ENCODE results near the gene PFDN2. TPM values are rescaled to one million over a fixed set of nuclear protein-coding genes. Genes with fewer than 3 reads are reported as not detected.

Gene PFDN2
- total RNA-seq, 2 experiments from 2014 or later: 52.7 to 95.3 TPM

- peak overlapping the region; percentile 93 for H2AFZ ChIP-seq (ENCODE audit: low read length)
- H3K36me3 ChIP-seq (ENCODE audit: insufficient read depth, low read length): peaks cover 25% of the 10 kb centered on the region
- peak overlapping the region; percentile 70 for H3K27ac ChIP-seq (ENCODE audit: low read depth, low read length, poor library complexity, severe bottlenecking)
- peak overlapping the region; percentile 85 for H3K4me2 ChIP-seq (ENCODE audit: low read length)
- intact Hi-C loops (cut with micrococcal nuclease; ENCODE audit: unreplicated experiment): no loop called here
- no peaks in the 10 kb centered on the region for H3K9me3 ChIP-seq (ENCODE audit: low read length)
- peaks cover 34% of the 10 kb centered on the region for H3K4me1 ChIP-seq (ENCODE audit: insufficient read depth, low read length, poor library complexity, severe bottlenecking)
- no peaks in the 10 kb centered on the region for H3K9me2 ChIP-seq (ENCODE audit: insufficient read depth, low read length)
- BruUV-seq (replicated peaks): TSS peak; percentile 68
- CTCF ChIA-PET (ENCODE audit: unreplicated experiment): interaction anchor here (0.6 to 1.4 kb wide), 5 partner anchors 16 to 1001 kb away, joined by 3 to 4 read pairs (median 3); partner anchors contain the start of genes B4GALT3 and PPOX
- POLR2A ChIA-PET: interaction anchor here (0.5 to 2.0 kb wide), 7 partner anchors 12 to 142 kb away, joined by 3 to 10 read pairs (median 3); partner anchors contain the start of genes NIT1 and PFDN2
- no peak for DNase-seq (ENCODE audit: low spot score)
- no peaks in the 10 kb centered on the region for H4K20me1 ChIP-seq (ENCODE audit: insufficient read depth, low read length)
- peak overlapping the region; percentile 86 for H3K4me3 ChIP-seq (ENCODE audit: low read depth, low read length, poor library complexity, severe bottlenecking)
- TF ChIP-seq EZH2phosphoT487 (IDR thresholded peaks at IDR 0.05; ENCODE audit: borderline replicate concordance, low read depth, low read length): no peak
- no peak for TF ChIP-seq CTCF (conservative IDR thresholded peaks at IDR 0.05; ENCODE audit: low read length)
- H3K79me2 ChIP-seq (ENCODE audit: insufficient read depth, low read depth, low read length): peaks cover 28% of the 10 kb centered on the region; the same call in 1 of the 2 replicates
Observed at GRCh38 chr1:161133220-161133740, 15.4 kb upstream of the PFDN2 start.

GRCh38 chr1:161132410-161133219, 14.8 kb upstream of the PFDN2 start, which contains the start of gene DEDD:
Gene DEDD (minus strand): TSS chr1:161132667. CDS start chr1:161124462, 8,205 bp downstream.
- no peaks in the 10 kb centered on the region for H4K20me1 ChIP-seq (ENCODE audit: insufficient read depth, low read length)
- TF ChIP-seq CTCF (conservative IDR thresholded peaks at IDR 0.05; ENCODE audit: low read length): peak; percentile 59; the same call in 1 of the 2 replicates
- TF ChIP-seq EZH2phosphoT487 (IDR thresholded peaks at IDR 0.05; ENCODE audit: borderline replicate concordance, low read depth, low read length): no peak
- DNase-seq (ENCODE audit: low spot score): peak; percentile 95
- H3K9me3 ChIP-seq (ENCODE audit: low read length): no peaks in the 10 kb centered on the region
- no peaks in the 10 kb centered on the region for H3K9me2 ChIP-seq (ENCODE audit: insufficient read depth, low read length)
- ChIA-PET CTCF (ENCODE audit: unreplicated experiment) (interaction anchor here (0.6 to 1.4 kb wide), 5 partner anchors 15 to 1000 kb away, joined by 3 to 4 read pairs (median 3); partner anchors contain the start of genes B4GALT3 and PPOX), POLR2A (interaction anchor here (0.5 to 2.0 kb wide), 7 partner anchors 11 to 141 kb away, joined by 3 to 10 read pairs (median 3); partner anchors contain the start of genes NIT1 and PFDN2)
- H3K4me1 ChIP-seq (ENCODE audit: insufficient read depth, low read length, poor library complexity, severe bottlenecking): peaks cover 30% of the 10 kb centered on the region
- no TSS peak for BruUV-seq (replicated peaks)
- peak within 1 kb of the TSS; percentile 70 for H3K27ac ChIP-seq (ENCODE audit: low read depth, low read length, poor library complexity, severe bottlenecking)
- H3K36me3 ChIP-seq (ENCODE audit: insufficient read depth, low read length): peaks cover 31% of the 10 kb centered on the region
- H3K4me3 ChIP-seq (ENCODE audit: low read depth, low read length, poor library complexity, severe bottlenecking): peak within 1 kb of the TSS; percentile 86
- intact Hi-C loops (cut with micrococcal nuclease; ENCODE audit: unreplicated experiment): no loop called here
- peaks cover 28% of the 10 kb centered on the region; the same call in 1 of the 2 replicates for H3K79me2 ChIP-seq (ENCODE audit: insufficient read depth, low read depth, low read length)
- peak within 1 kb of the TSS; percentile 93 for H2AFZ ChIP-seq (ENCODE audit: low read length)
- H3K4me2 ChIP-seq (ENCODE audit: low read length): peak within 1 kb of the TSS; percentile 85

Data from OCI-LY7 (cell line).